GM04504 (cell line): ENCODE data around the gene ARMC2.
"Not testable (repeated sequence)": the region's sequence is repeated elsewhere in the genome, so short reads cannot be mapped to it uniquely, and the experiment has no call there.

Source experiments
- DNase-seq: peaks from one replicate; pipeline ENCODE4 v3.0.0-alpha.2; 2012; ENCODE audit warnings: low read depth

ARMC2 gene

GRCh38 chr6:108848116-108848868 lies at the start of gene ARMC2:
Gene ARMC2, plus strand, starts transcription at chr6:108848422. Its CDS starts 5,846 bp downstream, at chr6:108854268.
- DNase-seq, result peak; percentile 77

GRCh38 chr6:108798670-108799353 lies 49.4 kb upstream of the ARMC2 start:
- no peak for DNase-seq

- no peak for DNase-seq
Measured at GRCh38 chr6:108799354-108799717, 48.9 kb upstream of the ARMC2 start.

GRCh38 chr6:108799791-108800190 lies 48.4 kb upstream of the ARMC2 start:
- DNase-seq, result no peak

GRCh38 chr6:108800427-108800864 lies 47.8 kb upstream of the ARMC2 start:
- no peak for DNase-seq

GRCh38 chr6:108801366-108801765 lies 46.9 kb upstream of the ARMC2 start:
- DNase-seq, result no peak

- DNase-seq, result no peak
Measured at GRCh38 chr6:108803982-108804490, 44.2 kb upstream of the ARMC2 start.

- no peak for DNase-seq
Measured at GRCh38 chr6:108804956-108805355, 43.3 kb upstream of the ARMC2 start.

- DNase-seq, result no peak
Measured at GRCh38 chr6:108805611-108806167, 42.5 kb upstream of the ARMC2 start.

GRCh38 chr6:108806171-108806570 lies 42.1 kb upstream of the ARMC2 start:
- no peak for DNase-seq

GRCh38 chr6:108806665-108807064 lies 41.6 kb upstream of the ARMC2 start:
- no peak for DNase-seq

- DNase-seq, result no peak
Measured at GRCh38 chr6:108807928-108808327, 40.3 kb upstream of the ARMC2 start.

- DNase-seq, result no peak
Measured at GRCh38 chr6:108809211-108809610, 39.0 kb upstream of the ARMC2 start.

GRCh38 chr6:108810057-108810643 lies 38.1 kb upstream of the ARMC2 start:
- DNase-seq, result no peak

- DNase-seq, result no peak
Measured at GRCh38 chr6:108811490-108811889, 36.7 kb upstream of the ARMC2 start.

GRCh38 chr6:108813218-108813617 lies 35.0 kb upstream of the ARMC2 start:
- not testable (repeated sequence) for DNase-seq

- not testable (repeated sequence) for DNase-seq
Measured at GRCh38 chr6:108817276-108817675, 30.9 kb upstream of the ARMC2 start.

- DNase-seq, result no peak
Measured at GRCh38 chr6:108820006-108820405, 28.2 kb upstream of the ARMC2 start.

GRCh38 chr6:108822401-108822800 lies 25.8 kb upstream of the ARMC2 start:
- no peak for DNase-seq

GRCh38 chr6:108825326-108825725 lies 22.9 kb upstream of the ARMC2 start:
- DNase-seq, result no peak

- no peak for DNase-seq
Measured at GRCh38 chr6:108831104-108831503, 17.1 kb upstream of the ARMC2 start.

- no peak for DNase-seq
Measured at GRCh38 chr6:108832738-108833137, 15.5 kb upstream of the ARMC2 start.
